Esophagus muscularis mucosa (tissue), 3 donors: ENCODE measurements around the gene FAM53A.

Source experiments
- CTCF ChIP-seq, 3 experiments: fragments of 200-600 bp in 2 of 3; fragments of 450-650 bp in 1 of 3; sonication (generic) in 2 of 3; IDR thresholded peaks; one replicate each; pipeline ENCODE4 v1.5.1; 2017 to 2019; ENCODE audit warnings: antibody characterized with exemption in 3 of 3, mild to moderate bottlenecking in 2 of 3, moderate library complexity in 1 of 3
- POLR2A ChIP-seq: fragments of 450-650 bp; IDR thresholded peaks from one replicate; pipeline ENCODE4 v1.6.1; 2017; ENCODE audit warnings: antibody characterized with exemption, moderate library complexity, mild to moderate bottlenecking, low read depth
- POLR2AphosphoS5 ChIP-seq, 2 donors: sonication (generic); formaldehyde crosslinking; IDR thresholded peaks; one replicate each; pipeline ENCODE4 v1.6.1; 2017; ENCODE audit warnings: antibody characterized with exemption in 2 of 2

GRCh38 chr4:1639299-1639868 lies 44.7 kb downstream of the FAM53A start:
- TF ChIP-seq CTCF (IDR thresholded peaks at IDR 0.05) (no peak), POLR2AphosphoS5 (IDR thresholded peaks at IDR 0.05) (no peak), POLR2A (no peak)
